T1000 (cell line): ENCODE data around the gene PHF2.

Experiments
- DNase-seq: peaks from one replicate; lab custom pipeline; 2025; ENCODE audit warnings: mixed read lengths; lab: John Stamatoyannopoulos, UW

Gene PHF2

GRCh38 chr9:93587284-93587650 lies 10.9 kb downstream of the PHF2 start:
- no peak for DNase-seq

GRCh38 chr9:93587651-93588347 lies 11.4 kb downstream of the PHF2 start:
- DNase-seq, result no peak

- DNase-seq, result no peak
Observed at GRCh38 chr9:93588641-93589609, 12.5 kb downstream of the PHF2 start.

GRCh38 chr9:93589688-93590087 lies 13.3 kb downstream of the PHF2 start:
- no peak for DNase-seq

GRCh38 chr9:93590609-93591234 lies 14.3 kb downstream of the PHF2 start:
- no peak for DNase-seq

- no peak for DNase-seq
Observed at GRCh38 chr9:93591301-93592007, 15.1 kb downstream of the PHF2 start.

- DNase-seq, result no peak
Observed at GRCh38 chr9:93592008-93592642, 15.7 kb downstream of the PHF2 start.

- DNase-seq, result no peak
Observed at GRCh38 chr9:93592643-93593021, 16.2 kb downstream of the PHF2 start.

DNA sequence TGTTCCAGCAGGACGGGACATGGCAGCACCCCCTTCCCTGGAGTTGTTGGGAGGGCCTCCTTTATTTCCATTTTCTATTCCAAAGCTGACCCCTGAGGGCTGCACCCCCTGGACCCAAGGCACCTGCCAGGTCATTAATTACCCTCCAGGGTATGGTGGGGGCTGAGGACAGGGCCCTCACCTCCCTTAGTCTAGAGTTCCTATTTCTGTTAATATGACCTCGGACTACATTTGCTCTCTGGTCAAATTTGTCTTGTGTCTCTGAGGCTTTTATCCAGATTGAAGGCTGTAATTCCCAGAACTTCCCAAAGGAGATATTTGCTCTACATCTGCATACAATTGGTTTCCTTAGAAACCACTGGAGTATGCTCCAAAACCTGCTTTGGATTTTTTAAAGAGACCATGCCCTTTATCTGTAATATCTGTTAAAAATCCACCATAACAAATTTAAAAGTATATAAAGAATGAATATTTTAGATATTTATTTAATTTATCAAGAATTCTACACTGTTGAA lies 16.8 kb downstream of the PHF2 start:
- no peak for DNase-seq

GRCh38 chr9:93594041-93594756 lies 17.8 kb downstream of the PHF2 start:
- no peak for DNase-seq

- DNase-seq, result no peak
Observed at GRCh38 chr9:93595461-93595860, 19.1 kb downstream of the PHF2 start.

GRCh38 chr9:93595861-93596365 lies 19.5 kb downstream of the PHF2 start:
- DNase-seq, result no peak

DNA sequence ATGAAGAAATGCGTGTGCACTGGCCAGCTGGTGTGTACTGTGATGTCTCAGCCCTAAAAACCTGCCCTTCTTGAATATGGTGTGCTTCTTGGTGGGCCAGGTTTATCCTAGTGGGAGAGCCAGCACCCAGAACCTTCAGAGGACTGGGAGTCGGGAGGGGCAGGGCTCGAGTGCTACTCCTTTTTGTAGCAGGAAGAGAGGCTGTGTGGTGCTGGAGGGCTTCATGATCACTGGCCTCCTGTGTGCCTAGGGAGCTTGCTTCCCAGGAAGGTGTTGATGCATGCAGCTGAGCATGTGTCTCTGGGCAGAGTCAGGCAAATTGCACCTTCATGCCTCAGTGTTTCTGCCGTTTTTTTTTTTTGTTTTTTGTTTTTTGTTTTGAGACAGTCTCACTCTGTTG lies 20.0 kb downstream of the PHF2 start:
- no peak for DNase-seq

DNA sequence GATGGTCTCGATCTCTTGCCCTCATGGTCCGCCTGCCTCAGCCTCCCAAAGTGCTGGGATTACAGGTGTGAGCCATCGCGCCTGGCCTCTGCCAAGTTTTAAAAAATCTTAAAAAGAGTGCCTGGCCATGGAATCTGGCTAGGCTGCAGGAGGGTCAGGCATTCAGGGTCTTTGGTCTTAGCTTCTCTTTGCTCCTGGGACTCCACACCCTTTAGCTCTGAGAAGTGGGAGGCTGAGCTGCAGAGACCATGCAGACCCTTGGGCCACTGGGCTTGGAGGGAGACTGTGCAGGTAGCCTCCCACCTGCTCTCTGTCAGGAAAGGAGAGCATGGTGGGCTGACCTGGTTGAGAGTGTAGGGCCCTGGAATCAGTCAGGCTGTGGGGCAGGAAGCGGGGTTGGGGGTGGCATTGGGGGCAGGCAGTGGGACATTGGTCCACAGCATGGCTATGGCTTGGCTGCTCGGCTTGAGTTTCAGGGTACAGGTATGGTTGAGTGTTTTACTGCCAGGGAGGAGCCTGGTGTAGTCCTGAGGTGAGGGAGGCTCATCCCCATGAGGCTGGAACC lies 20.8 kb downstream of the PHF2 start:
- no peak for DNase-seq

- no peak for DNase-seq
Observed at GRCh38 chr9:93597871-93598646, 21.7 kb downstream of the PHF2 start.

DNA sequence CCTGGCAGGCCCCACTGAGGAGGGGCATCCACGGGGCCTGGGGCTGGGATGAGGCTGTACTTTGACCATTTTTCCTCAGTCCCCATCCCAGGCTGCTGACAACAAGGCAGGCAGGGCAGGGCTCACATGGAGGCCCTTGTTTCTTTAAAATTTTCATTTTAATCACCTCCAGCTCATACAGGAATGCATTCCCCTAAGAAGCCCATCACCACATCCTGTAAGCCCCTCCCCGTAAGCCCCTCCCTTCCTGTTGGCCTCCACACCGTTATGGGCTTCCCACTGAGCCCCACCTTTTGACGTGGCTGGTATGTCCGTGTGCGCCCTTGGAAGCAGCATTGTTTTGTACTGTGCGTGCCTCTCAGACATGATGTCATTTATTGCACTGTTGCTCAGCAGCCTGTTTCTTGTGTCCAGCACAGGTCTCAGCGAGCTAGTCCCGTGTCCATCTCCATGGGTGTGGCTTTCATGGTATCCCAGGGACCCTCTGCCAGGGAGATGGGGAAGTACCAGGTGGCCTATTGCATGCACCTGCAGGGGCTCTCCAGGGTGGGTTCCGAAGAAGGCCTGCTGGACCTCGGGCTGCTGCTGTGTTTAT lies 22.4 kb downstream of the PHF2 start:
- DNase-seq, result no peak

- no peak for DNase-seq
Observed at GRCh38 chr9:93599571-93600403, 23.4 kb downstream of the PHF2 start.

GRCh38 chr9:93600504-93600903 lies 24.1 kb downstream of the PHF2 start:
- DNase-seq, result no peak
